Smooth muscle cell (in vitro differentiated cells): Measurements from ENCODE around the gene NELFE. TPM values are rescaled to one million over a fixed set of nuclear protein-coding genes. Genes with fewer than 3 reads are reported as not detected.

Experiments used
- DNase-seq: peaks from one replicate; lab custom pipeline; 2025; ENCODE audit not compliant: unreplicated experiment; lab: John Stamatoyannopoulos, UW
- H2AFZ ChIP-seq: fragments of 200-600 bp; sonication (generic); 2 replicates; pipeline ENCODE4 v1.6.0; 2016; ENCODE audit warnings: antibody characterized with exemption, low read depth, mild to moderate bottlenecking
- H3F3A ChIP-seq: fragments of 200-600 bp; sonication (generic); 2 replicates; pipeline ENCODE4 v1.6.0; 2017; ENCODE audit warnings: antibody characterized with exemption, low read depth
- H3K27ac ChIP-seq: fragments of 200-600 bp; sonication (generic); 2 replicates; pipeline ENCODE4 v1.5.1; 2016; ENCODE audit warnings: low read depth, mild to moderate bottlenecking
- H3K27me3 ChIP-seq: fragments of 200-600 bp; sonication (generic); 2 replicates; pipeline ENCODE4 v1.6.1; 2016; ENCODE audit warnings: low read depth, mild to moderate bottlenecking
- H3K36me3 ChIP-seq: fragments of 200-600 bp; sonication (generic); 2 replicates; pipeline ENCODE4 v1.5.1; 2016; ENCODE audit warnings: low read depth
- H3K4me1 ChIP-seq: fragments of 200-600 bp; sonication (generic); 2 replicates; pipeline ENCODE4 v1.5.1; 2016; ENCODE audit warnings: low read depth
- H3K4me2 ChIP-seq: fragments of 200-600 bp; sonication (generic); 2 replicates; pipeline ENCODE4 v1.6.0; 2016; ENCODE audit warnings: mild to moderate bottlenecking
- H3K4me3 ChIP-seq: fragments of 200-600 bp; sonication (generic); 2 replicates; pipeline ENCODE4 v1.5.1; 2016; ENCODE audit warnings: mild to moderate bottlenecking
- H3K79me2 ChIP-seq: fragments of 200-600 bp; sonication (generic); 2 replicates; pipeline ENCODE4 v1.6.0; 2016; ENCODE audit warnings: low read depth, mild to moderate bottlenecking
- H3K9ac ChIP-seq: fragments of 200-600 bp; sonication (generic); 2 replicates; pipeline ENCODE4 v1.6.0; 2016; ENCODE audit warnings: low read depth
- H3K9me3 ChIP-seq: fragments of 200-600 bp; sonication (generic); replicated peaks from 2 replicates; pipeline ENCODE4 v1.5.1; 2016; ENCODE audit warnings: low read depth
- H4K20me1 ChIP-seq: fragments of 200-600 bp; sonication (generic); 2 replicates; pipeline ENCODE4 v1.6.0; 2016; ENCODE audit warnings: low read depth
- WGBS: methylation state at CpG from one replicate; pipeline ENCODE4 v1.1.7; 2016; ENCODE audit warnings: low lambda C conversion rate; 5-methylcytosine and 5-hydroxymethylcytosine counted together
- microRNA counts: library from miRNA; unstranded; fragments of <30 nt; microRNA quantifications from one replicate; lab custom pipeline; 2016
- microRNA-seq: library from miRNA; unstranded; fragments of <30 nt; microRNA quantifications from one replicate; pipeline ENCODE4, GENCODE V29; 2016; ENCODE audit warnings: borderline number of aligned reads
- polyA plus RNA-seq: library from polyadenylated mRNA; unstranded; fragments of >200 nt; fragmentation: Nextera tagmentation; extraction: Ambion mirVana; gene quantifications from 2 replicates; pipeline ENCODE4 v1.2.1, GENCODE V29; 2016
- small RNA-seq: library from RNA; depleted of rRNA; stranded (forward); fragments of <200 nt; gene quantifications from one replicate; pipeline ENCODE3, GENCODE V24; 2014
- total RNA-seq: library from RNA; depleted of rRNA; stranded (reverse); fragments of >200 nt; gene quantifications from 2 replicates; pipeline ENCODE4 v1.2.3, GENCODE V29; 2014
- TF ChIP-seq, protein P1 (sequence below): fragments of 200-600 bp; sonication (generic); IDR thresholded peaks from 2 replicates; pipeline ENCODE4 v1.5.1; 2017; ENCODE audit warnings: borderline replicate concordance, mild to moderate bottlenecking, antibody characterized with exemption; ENCODE audit not compliant: insufficient read depth, poor library complexity, severe bottlenecking

The NELFE gene
- total and polyA plus RNA-seq, 2 experiments from 2014 or later: 91.5 to 134 TPM

DNA sequence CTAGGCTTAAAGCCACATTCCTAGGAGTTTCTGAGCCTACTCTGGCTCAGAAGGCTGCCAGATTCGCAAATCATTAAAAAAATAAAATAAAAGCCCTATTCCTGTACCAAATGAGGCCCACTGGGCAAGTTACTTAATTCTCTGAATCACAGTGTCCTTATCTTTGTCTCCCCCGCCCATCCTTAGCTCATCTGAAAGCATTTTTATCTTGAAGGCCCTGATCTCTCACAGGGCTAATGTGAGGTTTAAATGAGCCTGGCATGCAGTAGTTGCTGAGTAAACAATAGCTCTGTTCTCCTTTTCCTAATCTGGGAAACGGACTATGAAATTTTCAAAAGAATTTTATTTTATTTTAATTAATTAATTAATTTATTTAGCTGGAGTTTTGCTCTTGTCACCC is 54.8 kb downstream of the NELFE start:
- WGBS: 51% methylated on average over 3 of the region's 3 CpGs
- peaks cover 18% of the 10 kb centered on the region for H3F3A ChIP-seq
- H3K36me3 ChIP-seq: no peaks in the 10 kb centered on the region
- H2AFZ ChIP-seq: no peak overlapping the region
- DNase-seq: no peak
- no peak overlapping the region for H3K9ac ChIP-seq
- no peaks in the 10 kb centered on the region for H3K27me3 ChIP-seq
- H3K27ac ChIP-seq: no peak overlapping the region
- TF ChIP-seq, protein P1, sequence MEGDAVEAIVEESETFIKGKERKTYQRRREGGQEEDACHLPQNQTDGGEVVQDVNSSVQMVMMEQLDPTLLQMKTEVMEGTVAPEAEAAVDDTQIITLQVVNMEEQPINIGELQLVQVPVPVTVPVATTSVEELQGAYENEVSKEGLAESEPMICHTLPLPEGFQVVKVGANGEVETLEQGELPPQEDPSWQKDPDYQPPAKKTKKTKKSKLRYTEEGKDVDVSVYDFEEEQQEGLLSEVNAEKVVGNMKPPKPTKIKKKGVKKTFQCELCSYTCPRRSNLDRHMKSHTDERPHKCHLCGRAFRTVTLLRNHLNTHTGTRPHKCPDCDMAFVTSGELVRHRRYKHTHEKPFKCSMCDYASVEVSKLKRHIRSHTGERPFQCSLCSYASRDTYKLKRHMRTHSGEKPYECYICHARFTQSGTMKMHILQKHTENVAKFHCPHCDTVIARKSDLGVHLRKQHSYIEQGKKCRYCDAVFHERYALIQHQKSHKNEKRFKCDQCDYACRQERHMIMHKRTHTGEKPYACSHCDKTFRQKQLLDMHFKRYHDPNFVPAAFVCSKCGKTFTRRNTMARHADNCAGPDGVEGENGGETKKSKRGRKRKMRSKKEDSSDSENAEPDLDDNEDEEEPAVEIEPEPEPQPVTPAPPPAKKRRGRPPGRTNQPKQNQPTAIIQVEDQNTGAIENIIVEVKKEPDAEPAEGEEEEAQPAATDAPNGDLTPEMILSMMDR: no peak
- H3K79me2 ChIP-seq: no peaks in the 10 kb centered on the region
- no peaks in the 10 kb centered on the region for H4K20me1 ChIP-seq
- H3K4me2 ChIP-seq: no peak overlapping the region
- peaks cover 16% of the 10 kb centered on the region for H3K4me1 ChIP-seq
- no peaks in the 10 kb centered on the region for H3K9me3 ChIP-seq
- H3K4me3 ChIP-seq: no peak overlapping the region

MicroRNA genes within 50 kb of the gene (microRNA counts, 767-probe panel; counts per million panel counts)
- microRNA hsa-miR-1236 (lab: Ali Mortazavi, UCI): 183 counts per million

Small RNA genes within 50 kb of the gene (microRNA-seq; reads per million reads assigned to microRNA genes)
- gene MIR1236: 1.8 reads per million

Small RNA genes within 50 kb of the gene (small RNA-seq; reads per million reads assigned to genes)
- not detected for gene AL645922.1

Other genes starting within 250 kb of the NELFE start
Only the 30 nearest of the 35 such genes appear.
- gene DDAH2, start 229.7 kb downstream of the NELFE start, total RNA-seq: 62.9 and 104 TPM in 2 replicates
- 122 and 134 TPM in 2 replicates for gene DDAH2, start 229.7 kb downstream of the NELFE start, polyA plus RNA-seq
- gene CLIC1, start 222.4 kb downstream of the NELFE start, total RNA-seq: 373 and 417 TPM in 2 replicates
- gene CLIC1, start 222.4 kb downstream of the NELFE start, polyA plus RNA-seq: 610 and 628 TPM in 2 replicates
- gene MSH5, start 219.0 kb downstream of the NELFE start, total RNA-seq: 10.6 and 15.4 TPM in 2 replicates
- 4.7 and 10.5 TPM in 2 replicates for gene MSH5, start 219.0 kb downstream of the NELFE start, polyA plus RNA-seq
- gene SAPCD1, start 196.3 kb downstream of the NELFE start, total RNA-seq: not detected in 2 replicates
- gene SAPCD1, start 196.3 kb downstream of the NELFE start, polyA plus RNA-seq: 1.4 and 1.8 TPM in 2 replicates
- gene VWA7, start 181.6 kb downstream of the NELFE start, total RNA-seq: 0.22 and 0.58 TPM in 2 replicates
- 0.08 and 0.28 TPM in 2 replicates for gene VWA7, start 181.6 kb downstream of the NELFE start, polyA plus RNA-seq
- gene VARS1, start 163.2 kb downstream of the NELFE start, total RNA-seq: 31.9 and 60.8 TPM in 2 replicates
- gene VARS1, start 163.2 kb downstream of the NELFE start, polyA plus RNA-seq: 76.9 and 80.8 TPM in 2 replicates
- 62.0 and 91.2 TPM in 2 replicates for gene LSM2, start 152.0 kb downstream of the NELFE start, total RNA-seq
- gene LSM2, start 152.0 kb downstream of the NELFE start, polyA plus RNA-seq: 73.6 and 81.6 TPM in 2 replicates
- gene HSPA1L, start 143.7 kb downstream of the NELFE start, total RNA-seq: 0.63 and 0.94 TPM in 2 replicates
- 0.19 and 1.0 TPM in 2 replicates for gene HSPA1L, start 143.7 kb downstream of the NELFE start, polyA plus RNA-seq
- 52.6 and 59.5 TPM in 2 replicates for gene HSPA1A, start 143.4 kb downstream of the NELFE start, total RNA-seq
- gene HSPA1A, start 143.4 kb downstream of the NELFE start, polyA plus RNA-seq: 61.2 and 71.6 TPM in 2 replicates
- gene HSPA1B, start 131.2 kb downstream of the NELFE start, total RNA-seq: 33.6 and 43.1 TPM in 2 replicates
- gene HSPA1B, start 131.2 kb downstream of the NELFE start, polyA plus RNA-seq: 30.7 and 36.7 TPM in 2 replicates
- 40.0 and 47.5 TPM in 2 replicates for gene NEU1, start 96.2 kb downstream of the NELFE start, total RNA-seq
- 52.1 and 52.7 TPM in 2 replicates for gene NEU1, start 96.2 kb downstream of the NELFE start, polyA plus RNA-seq
- 0.72 and 0.85 TPM in 2 replicates for gene SLC44A4, start 80.0 kb downstream of the NELFE start, total RNA-seq
- gene SLC44A4, start 80.0 kb downstream of the NELFE start, polyA plus RNA-seq: 0.30 and 0.52 TPM in 2 replicates
- gene EHMT2, start 61.3 kb downstream of the NELFE start, total RNA-seq: 17.4 and 17.6 TPM in 2 replicates
- gene EHMT2, start 61.3 kb downstream of the NELFE start, polyA plus RNA-seq: 33.9 and 38.9 TPM in 2 replicates
- 0.04 and 0.54 TPM in 2 replicates for gene ZBTB12, start 56.9 kb downstream of the NELFE start, total RNA-seq
- 0.39 TPM in 1 of 2 replicates, not detected in the other for gene ZBTB12, start 56.9 kb downstream of the NELFE start, polyA plus RNA-seq
- gene C2, start 31.3 kb downstream of the NELFE start, total RNA-seq: 0.27 TPM in 1 of 2 replicates, not detected in the other
- 0.37 TPM in 2 replicates for gene C2, start 31.3 kb downstream of the NELFE start, polyA plus RNA-seq
- gene CFB, start 12.9 kb downstream of the NELFE start, total RNA-seq: not detected in 2 replicates
- 2.3 and 4.1 TPM in 2 replicates for gene CFB, start 12.9 kb downstream of the NELFE start, polyA plus RNA-seq
- 24.6 and 27.6 TPM in 2 replicates for gene SKIC2, start 204 bp upstream of the NELFE start, total RNA-seq
- gene SKIC2, start 204 bp upstream of the NELFE start, polyA plus RNA-seq: 55.0 and 56.0 TPM in 2 replicates
- 7.8 and 11.0 TPM in 2 replicates for gene DXO, start 13.2 kb upstream of the NELFE start, total RNA-seq
- gene DXO, start 13.2 kb upstream of the NELFE start, polyA plus RNA-seq: 21.9 and 23.5 TPM in 2 replicates
- gene C4A, start 23.1 kb upstream of the NELFE start, total RNA-seq: 2.8 and 4.6 TPM in 2 replicates
- 1.7 and 4.4 TPM in 2 replicates for gene C4A, start 23.1 kb upstream of the NELFE start, polyA plus RNA-seq
- gene C4B, start 55.8 kb upstream of the NELFE start, total RNA-seq: 1.7 and 3.8 TPM in 2 replicates
- 1.3 and 2.9 TPM in 2 replicates for gene C4B, start 55.8 kb upstream of the NELFE start, polyA plus RNA-seq
- 0.58 TPM in 1 of 2 replicates, not detected in the other for gene CYP21A2, start 79.4 kb upstream of the NELFE start, total RNA-seq
- gene CYP21A2, start 79.4 kb upstream of the NELFE start, polyA plus RNA-seq: 0.38 TPM in 1 of 2 replicates, not detected in the other
- gene TNXB, start 150.4 kb upstream of the NELFE start, total RNA-seq: 1.1 and 1.8 TPM in 2 replicates
- 1.1 and 4.3 TPM in 2 replicates for gene TNXB, start 150.4 kb upstream of the NELFE start, polyA plus RNA-seq
- gene ATF6B, start 169.3 kb upstream of the NELFE start, total RNA-seq: 22.2 and 23.0 TPM in 2 replicates
- gene ATF6B, start 169.3 kb upstream of the NELFE start, polyA plus RNA-seq: 22.5 and 39.8 TPM in 2 replicates
- gene FKBPL, start 171.3 kb upstream of the NELFE start, total RNA-seq: 5.3 and 6.5 TPM in 2 replicates
- 5.4 and 7.7 TPM in 2 replicates for gene FKBPL, start 171.3 kb upstream of the NELFE start, polyA plus RNA-seq
- gene PRRT1, start 193.0 kb upstream of the NELFE start, total RNA-seq: 0.94 TPM in 1 of 2 replicates, not detected in the other
- gene PRRT1, start 193.0 kb upstream of the NELFE start, polyA plus RNA-seq: 1.4 and 3.3 TPM in 2 replicates
- gene PPT2, start 195.2 kb upstream of the NELFE start, total RNA-seq: 13.3 and 17.5 TPM in 2 replicates
- 15.7 and 17.8 TPM in 2 replicates for gene PPT2, start 195.2 kb upstream of the NELFE start, polyA plus RNA-seq
- gene EGFL8, start 205.6 kb upstream of the NELFE start, total RNA-seq: 3.6 and 5.6 TPM in 2 replicates
- 4.3 and 8.2 TPM in 2 replicates for gene EGFL8, start 205.6 kb upstream of the NELFE start, polyA plus RNA-seq
- gene AGPAT1, start 217.1 kb upstream of the NELFE start, total RNA-seq: 60.5 and 71.1 TPM in 2 replicates
- 51.8 and 52.4 TPM in 2 replicates for gene AGPAT1, start 217.1 kb upstream of the NELFE start, polyA plus RNA-seq
- gene RNF5, start 219.4 kb upstream of the NELFE start, total RNA-seq: 49.3 and 58.1 TPM in 2 replicates
- gene RNF5, start 219.4 kb upstream of the NELFE start, polyA plus RNA-seq: 74.0 and 75.9 TPM in 2 replicates
- 0.81 and 2.6 TPM in 2 replicates for gene AGER, start 225.3 kb upstream of the NELFE start, total RNA-seq
- 2.5 and 6.4 TPM in 2 replicates for gene AGER, start 225.3 kb upstream of the NELFE start, polyA plus RNA-seq